PFSK-1 (cell line): ENCODE data around the gene CORO2B.

Experiments used
- FOXP2 ChIP-seq: optimal IDR thresholded peaks from 2 replicates; pipeline ENCODE3; 2011; ENCODE audit warnings: borderline replicate concordance, control low read depth, inconsistent platforms; ENCODE audit not compliant: insufficient read depth; ENCODE audit errors: extremely low read length, extremely low read depth
- POLR2AphosphoS5 ChIP-seq: IDR thresholded peaks from 2 replicates; pipeline ENCODE4 v1.6.1; 2012; ENCODE audit warnings: low read depth, mild to moderate bottlenecking, control low read depth, low read length, moderate library complexity
- SIN3A ChIP-seq: IDR thresholded peaks from 2 replicates; pipeline ENCODE4 v1.6.1; 2012; ENCODE audit warnings: mild to moderate bottlenecking, low read length, moderate library complexity, borderline replicate concordance; ENCODE audit not compliant: insufficient read depth
- TAF1 ChIP-seq: IDR thresholded peaks from 2 replicates; pipeline ENCODE4 v1.6.1; 2012; ENCODE audit warnings: low read length, control low read depth, borderline replicate concordance; ENCODE audit not compliant: insufficient read depth
- TF ChIP-seq, protein P1 (sequence below), 2 experiments: IDR thresholded peaks; 2 replicates each; pipeline versions ENCODE4 v1.6.1 to v1.8.0; 2011 to 2012; ENCODE audit warnings: low read depth in 2 of 2, low read length in 2 of 2, control low read depth in 1 of 2, inconsistent platforms in 1 of 2, mild to moderate bottlenecking in 1 of 2, moderate library complexity in 1 of 2; ENCODE audit not compliant: insufficient read depth in 1 of 2

CORO2B gene

GRCh38 chr15:68691705-68692104 lies 112.9 kb downstream of the CORO2B start:
- no peak for TF ChIP-seq TAF1
- no peak for TF ChIP-seq FOXP2
- TF ChIP-seq, protein P1, sequence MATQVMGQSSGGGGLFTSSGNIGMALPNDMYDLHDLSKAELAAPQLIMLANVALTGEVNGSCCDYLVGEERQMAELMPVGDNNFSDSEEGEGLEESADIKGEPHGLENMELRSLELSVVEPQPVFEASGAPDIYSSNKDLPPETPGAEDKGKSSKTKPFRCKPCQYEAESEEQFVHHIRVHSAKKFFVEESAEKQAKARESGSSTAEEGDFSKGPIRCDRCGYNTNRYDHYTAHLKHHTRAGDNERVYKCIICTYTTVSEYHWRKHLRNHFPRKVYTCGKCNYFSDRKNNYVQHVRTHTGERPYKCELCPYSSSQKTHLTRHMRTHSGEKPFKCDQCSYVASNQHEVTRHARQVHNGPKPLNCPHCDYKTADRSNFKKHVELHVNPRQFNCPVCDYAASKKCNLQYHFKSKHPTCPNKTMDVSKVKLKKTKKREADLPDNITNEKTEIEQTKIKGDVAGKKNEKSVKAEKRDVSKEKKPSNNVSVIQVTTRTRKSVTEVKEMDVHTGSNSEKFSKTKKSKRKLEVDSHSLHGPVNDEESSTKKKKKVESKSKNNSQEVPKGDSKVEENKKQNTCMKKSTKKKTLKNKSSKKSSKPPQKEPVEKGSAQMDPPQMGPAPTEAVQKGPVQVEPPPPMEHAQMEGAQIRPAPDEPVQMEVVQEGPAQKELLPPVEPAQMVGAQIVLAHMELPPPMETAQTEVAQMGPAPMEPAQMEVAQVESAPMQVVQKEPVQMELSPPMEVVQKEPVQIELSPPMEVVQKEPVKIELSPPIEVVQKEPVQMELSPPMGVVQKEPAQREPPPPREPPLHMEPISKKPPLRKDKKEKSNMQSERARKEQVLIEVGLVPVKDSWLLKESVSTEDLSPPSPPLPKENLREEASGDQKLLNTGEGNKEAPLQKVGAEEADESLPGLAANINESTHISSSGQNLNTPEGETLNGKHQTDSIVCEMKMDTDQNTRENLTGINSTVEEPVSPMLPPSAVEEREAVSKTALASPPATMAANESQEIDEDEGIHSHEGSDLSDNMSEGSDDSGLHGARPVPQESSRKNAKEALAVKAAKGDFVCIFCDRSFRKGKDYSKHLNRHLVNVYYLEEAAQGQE (IDR thresholded peaks at IDR 0.05; ENCODE audit: insufficient read depth in 1 of 2, low read depth in 2 of 2, low read length in 2 of 2), result no peak
- no peak for TF ChIP-seq SIN3A
- TF ChIP-seq POLR2AphosphoS5, result no peak

DNA sequence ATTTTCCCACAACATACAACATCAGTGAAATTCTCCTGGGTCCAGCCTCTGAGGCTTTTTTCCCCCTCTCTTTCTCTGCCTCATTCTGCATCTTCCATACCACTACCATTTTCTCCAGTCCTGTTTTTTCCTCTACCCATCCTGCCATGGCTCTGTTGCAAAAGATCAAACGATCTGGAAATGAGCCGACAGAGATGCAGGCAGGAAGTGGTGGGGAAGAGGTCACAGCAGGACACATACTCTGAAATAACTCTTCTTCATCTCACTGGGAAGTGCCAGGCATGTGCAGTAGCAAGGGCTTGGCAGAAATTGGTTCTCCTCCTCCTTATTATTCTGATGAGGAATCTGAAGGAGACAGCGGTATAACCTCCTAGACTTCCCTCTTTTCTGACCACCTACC lies 114.3 kb downstream of the CORO2B start:
- TF ChIP-seq, protein P1 (IDR thresholded peaks at IDR 0.05; ENCODE audit: insufficient read depth in 1 of 2, low read depth in 2 of 2, low read length in 2 of 2), result no peak
- TF ChIP-seq FOXP2, result no peak

- TF ChIP-seq POLR2AphosphoS5 (no peak), TAF1 (no peak), SIN3A (no peak), FOXP2 (no peak)
- TF ChIP-seq, protein P1 (IDR thresholded peaks at IDR 0.05; ENCODE audit: insufficient read depth in 1 of 2, low read depth in 2 of 2, low read length in 2 of 2), result no peak
Measured at GRCh38 chr15:68694111-68694510, 115.3 kb downstream of the CORO2B start.

DNA sequence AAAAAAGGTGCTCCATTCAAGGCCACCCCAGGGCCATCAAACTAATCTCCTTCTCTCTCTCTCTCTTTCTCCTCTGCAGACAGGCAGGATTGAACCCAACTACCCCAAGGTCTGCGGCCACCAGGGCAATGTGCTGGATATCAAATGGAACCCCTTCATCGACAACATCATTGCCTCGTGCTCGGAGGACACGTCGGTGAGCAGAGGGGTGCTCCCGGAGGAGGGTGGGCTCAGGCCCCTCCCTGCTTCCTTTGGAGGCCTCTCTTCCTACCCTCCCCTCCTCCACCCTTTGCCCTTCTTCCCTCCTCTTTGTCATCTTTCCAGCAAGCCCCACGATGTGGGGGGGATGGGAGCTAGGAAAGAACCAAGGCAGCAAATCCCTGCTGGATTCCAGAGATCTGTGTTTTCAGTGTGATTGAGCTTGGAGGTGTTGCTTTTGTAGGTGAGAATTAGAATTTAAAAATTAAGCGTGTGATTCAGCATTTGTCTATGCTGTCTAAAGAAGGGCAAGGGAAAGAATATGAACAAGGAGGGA lies 116.3 kb downstream of the CORO2B start:
- TF ChIP-seq FOXP2 (no peak), SIN3A (no peak), TAF1 (no peak), POLR2AphosphoS5 (no peak)
- TF ChIP-seq, protein P1 (IDR thresholded peaks at IDR 0.05; ENCODE audit: insufficient read depth in 1 of 2, low read depth in 2 of 2, low read length in 2 of 2), result no peak
